RWPE1 (cell line): ENCODE measurements around the gene GGPS1.

Experiments
- CTCF ChIA-PET: fragments of 350-600 bp; sonication (Branson Sonifier 250); formaldehyde crosslinking; extraction: SDS; loops from one replicate; lab custom pipeline; 2021; lab: Yijun Ruan, JAX
- POLR2A ChIA-PET: fragments of 400-600 bp; formaldehyde crosslinking; extraction: SDS; loops from one replicate; lab custom pipeline; 2020; ENCODE audit warnings: antibody characterized with exemption; ENCODE audit not compliant: low non-redundant PET; lab: Yijun Ruan, JAX
- DNase-seq: peaks from one replicate; pipeline ENCODE4 v3.0.0; 2012; ENCODE audit warnings: low spot score
- H3K27ac ChIP-seq: fragments of 450-650 bp; 2 replicates; pipeline ENCODE4 v1.5.1; 2017
- TF ChIP-seq, protein P1 (sequence below): fragments of 450-650 bp; conservative IDR thresholded peaks from 2 replicates; pipeline ENCODE4 v1.5.1; 2017; ENCODE audit warnings: low read depth, mild to moderate bottlenecking

GGPS1 gene

DNA sequence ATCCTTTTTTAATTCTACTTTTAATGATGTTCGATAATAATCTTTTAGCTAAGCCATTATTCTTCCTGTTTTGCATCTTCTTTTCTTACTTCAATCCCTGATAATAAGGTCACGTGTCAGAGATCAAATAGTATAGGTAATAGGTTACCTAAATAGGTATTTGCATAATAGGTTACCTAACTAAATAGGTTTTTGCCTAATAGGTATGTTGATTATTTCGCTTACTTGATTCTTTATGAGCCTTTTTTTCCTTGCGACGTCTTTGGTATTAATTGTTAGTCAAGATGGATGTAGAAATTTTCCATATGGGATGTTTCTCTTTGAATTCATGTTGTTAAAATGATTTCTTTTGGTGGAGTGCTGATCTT, 2.5 kb downstream of the GGPS1 start:
- no peak for DNase-seq
- ChIA-PET POLR2A (no interaction called here), CTCF (interaction anchor here (0.6 to 1.5 kb wide), 3 partner anchors 85 to 872 kb away, joined by 3 to 6 read pairs (median 4); no protein-coding TSS in a partner anchor)
- TF ChIP-seq, protein P1, sequence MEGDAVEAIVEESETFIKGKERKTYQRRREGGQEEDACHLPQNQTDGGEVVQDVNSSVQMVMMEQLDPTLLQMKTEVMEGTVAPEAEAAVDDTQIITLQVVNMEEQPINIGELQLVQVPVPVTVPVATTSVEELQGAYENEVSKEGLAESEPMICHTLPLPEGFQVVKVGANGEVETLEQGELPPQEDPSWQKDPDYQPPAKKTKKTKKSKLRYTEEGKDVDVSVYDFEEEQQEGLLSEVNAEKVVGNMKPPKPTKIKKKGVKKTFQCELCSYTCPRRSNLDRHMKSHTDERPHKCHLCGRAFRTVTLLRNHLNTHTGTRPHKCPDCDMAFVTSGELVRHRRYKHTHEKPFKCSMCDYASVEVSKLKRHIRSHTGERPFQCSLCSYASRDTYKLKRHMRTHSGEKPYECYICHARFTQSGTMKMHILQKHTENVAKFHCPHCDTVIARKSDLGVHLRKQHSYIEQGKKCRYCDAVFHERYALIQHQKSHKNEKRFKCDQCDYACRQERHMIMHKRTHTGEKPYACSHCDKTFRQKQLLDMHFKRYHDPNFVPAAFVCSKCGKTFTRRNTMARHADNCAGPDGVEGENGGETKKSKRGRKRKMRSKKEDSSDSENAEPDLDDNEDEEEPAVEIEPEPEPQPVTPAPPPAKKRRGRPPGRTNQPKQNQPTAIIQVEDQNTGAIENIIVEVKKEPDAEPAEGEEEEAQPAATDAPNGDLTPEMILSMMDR: no peak
- H3K27ac ChIP-seq: no peak overlapping the region

DNA sequence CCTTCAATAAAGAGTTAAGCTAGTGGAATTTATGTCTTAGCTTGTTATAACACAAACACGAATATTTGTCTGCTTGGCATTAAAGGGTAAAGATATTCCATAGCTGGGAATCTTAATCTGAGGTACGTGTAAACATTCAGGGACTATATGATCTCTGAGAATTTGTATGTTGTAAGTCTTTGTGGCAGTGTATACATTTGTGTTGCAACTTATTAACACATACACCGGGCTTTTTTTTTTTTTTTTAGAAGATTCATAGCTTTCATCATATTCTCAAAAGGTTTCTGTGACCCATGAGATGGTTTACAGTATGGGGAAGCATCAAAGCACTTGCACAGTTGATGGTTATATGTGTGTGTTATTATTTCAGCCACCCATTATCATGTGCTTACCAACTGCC, 3.0 kb downstream of the GGPS1 start:
- no peak overlapping the region for H3K27ac ChIP-seq
- POLR2A ChIA-PET: no interaction called here

DNA sequence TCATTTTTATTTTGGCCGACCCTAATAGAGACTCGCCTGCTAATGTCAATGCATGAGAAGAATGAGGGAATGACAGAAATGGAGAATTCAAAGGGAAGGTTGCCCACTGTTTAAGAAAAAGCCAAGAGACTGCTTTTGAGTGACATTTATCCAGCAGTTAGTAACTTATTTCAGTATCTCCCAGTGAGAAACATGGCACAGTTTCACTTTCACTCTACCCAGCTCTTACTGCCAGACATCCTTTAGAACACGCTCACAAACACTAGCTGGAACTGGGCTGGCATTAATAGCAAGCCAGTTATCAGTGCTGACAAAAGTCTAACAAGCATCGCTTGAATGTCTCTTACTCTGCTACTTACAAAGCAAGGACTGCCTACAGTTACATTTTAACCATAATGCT, 8.5 kb downstream of the GGPS1 start:
- DNase-seq: no peak
- TF ChIP-seq, protein P1: no peak
- ChIA-PET POLR2A (no interaction called here), CTCF (no interaction called here)
- H3K27ac ChIP-seq: no peak overlapping the region

More for the DNA sequence above, 3.0 kb downstream of the GGPS1 start:
- no peak for DNase-seq
- TF ChIP-seq, protein P1: no peak
- CTCF ChIA-PET: interaction anchor here (0.6 kb wide), 2 partner anchors 106 to 872 kb away, joined by 3 to 4 read pairs; no protein-coding TSS in a partner anchor

DNA sequence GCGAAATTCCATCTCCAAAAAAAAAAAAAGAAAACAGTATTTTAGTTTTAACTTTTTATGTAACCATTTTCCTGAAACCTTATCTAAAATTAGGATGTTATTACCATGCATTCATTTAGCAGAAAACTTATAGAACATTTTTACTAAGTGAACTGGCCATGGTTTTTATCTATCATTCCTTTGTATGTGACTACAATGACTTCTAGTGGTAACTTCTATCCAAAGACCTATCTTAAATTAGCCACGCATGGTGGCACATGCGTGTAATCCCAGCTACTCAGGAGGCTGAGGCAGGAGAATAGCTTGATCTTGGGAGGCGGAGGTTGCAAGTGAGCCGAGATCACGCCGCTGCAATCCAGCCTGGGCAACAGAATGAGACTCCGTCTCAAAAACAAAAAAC, 11.4 kb downstream of the GGPS1 start:
- POLR2A ChIA-PET: no interaction called here

DNA sequence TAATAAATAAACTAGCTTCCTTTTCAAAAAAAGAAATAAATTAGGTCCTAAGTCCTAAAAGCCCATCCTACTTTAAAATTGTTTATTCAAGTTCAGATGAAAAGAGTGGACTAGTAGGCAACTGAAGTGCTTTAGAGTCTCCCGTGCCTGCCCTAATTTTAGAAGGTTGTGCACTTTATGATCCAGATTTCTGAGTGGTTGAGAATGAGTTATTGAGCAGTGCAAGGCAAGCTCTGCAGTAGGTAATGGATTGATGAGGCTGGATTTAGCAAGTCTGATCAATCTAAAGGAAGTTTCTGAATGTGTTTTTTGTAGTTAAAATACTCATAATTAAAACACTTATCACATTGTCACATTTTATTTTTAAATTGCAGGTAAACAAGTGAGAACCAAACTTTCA, 13.0 kb downstream of the GGPS1 start:
- TF ChIP-seq, protein P1: no peak
- ChIA-PET POLR2A (no interaction called here), CTCF (no interaction called here)
- no peak for DNase-seq
- H3K27ac ChIP-seq: no peak overlapping the region

More for the DNA sequence above, 11.4 kb downstream of the GGPS1 start:
- TF ChIP-seq, protein P1: no peak
- CTCF ChIA-PET: interaction anchor here (0.5 kb wide), 1 partner anchor 104 kb away, joined by 5 read pairs; no protein-coding TSS in a partner anchor
- no peak for DNase-seq
- H3K27ac ChIP-seq: no peak overlapping the region

DNA sequence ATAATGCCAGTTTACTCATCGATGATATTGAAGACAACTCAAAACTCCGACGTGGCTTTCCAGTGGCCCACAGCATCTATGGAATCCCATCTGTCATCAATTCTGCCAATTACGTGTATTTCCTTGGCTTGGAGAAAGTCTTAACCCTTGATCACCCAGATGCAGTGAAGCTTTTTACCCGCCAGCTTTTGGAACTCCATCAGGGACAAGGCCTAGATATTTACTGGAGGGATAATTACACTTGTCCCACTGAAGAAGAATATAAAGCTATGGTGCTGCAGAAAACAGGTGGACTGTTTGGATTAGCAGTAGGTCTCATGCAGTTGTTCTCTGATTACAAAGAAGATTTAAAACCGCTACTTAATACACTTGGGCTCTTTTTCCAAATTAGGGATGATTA, 13.7 kb downstream of the GGPS1 start:
- TF ChIP-seq, protein P1: no peak
- CTCF ChIA-PET: interaction anchor here (0.5 to 0.6 kb wide), 2 partner anchors 32 to 68 kb away, joined by 3 read pairs; no protein-coding TSS in a partner anchor

More for the DNA sequence above, 13.7 kb downstream of the GGPS1 start:
- POLR2A ChIA-PET: no interaction called here
- no peak for DNase-seq
- no peak overlapping the region for H3K27ac ChIP-seq
